GM21423 (cell line): ENCODE data around the gene CPSF3.
A peak's percentile ranks its signal among the peaks of the same experiment; 100 is the strongest.

Source experiments
- ATAC-seq: cut with Tn5 transposase; IDR thresholded peaks from one replicate; pipeline ENCODE4 v1.9.1; 2021; ENCODE audit warnings: mild to moderate bottlenecking, moderate library complexity; ENCODE audit not compliant: unreplicated experiment

The CPSF3 gene

GRCh38 chr2:9416962-9417316 is 6.5 kb upstream of the CPSF3 start:
- no peak for ATAC-seq

GRCh38 chr2:9417725-9418124 is 5.7 kb upstream of the CPSF3 start:
- no peak for ATAC-seq

- no peak for ATAC-seq
These were observed 4.7 kb upstream of the CPSF3 start for GRCh38 chr2:9418746-9419145.

- no peak for ATAC-seq
These were observed 3.9 kb upstream of the CPSF3 start for GRCh38 chr2:9419541-9419940.

- ATAC-seq: no peak
These were observed 3.0 kb upstream of the CPSF3 start for GRCh38 chr2:9420495-9420894.

GRCh38 chr2:9422321-9423099 is 944 bp upstream of the CPSF3 start:
- ATAC-seq: peak; percentile 32

GRCh38 chr2:9423922-9424272 is 443 bp downstream of the CPSF3 start:
- peak; percentile 8 for ATAC-seq

GRCh38 chr2:9424447-9425164 is 1.2 kb downstream of the CPSF3 start:
- ATAC-seq: no peak

GRCh38 chr2:9428965-9429577 is 5.6 kb downstream of the CPSF3 start:
- ATAC-seq: no peak

- no peak for ATAC-seq
These were observed 7.2 kb downstream of the CPSF3 start for GRCh38 chr2:9430316-9431293.

GRCh38 chr2:9434489-9434888 is 11.0 kb downstream of the CPSF3 start:
- ATAC-seq: no peak

GRCh38 chr2:9439536-9439935 is 16.1 kb downstream of the CPSF3 start:
- no peak for ATAC-seq

- no peak for ATAC-seq
These were observed 16.7 kb downstream of the CPSF3 start for GRCh38 chr2:9440058-9440727.

GRCh38 chr2:9441556-9441955 is 18.1 kb downstream of the CPSF3 start:
- ATAC-seq: no peak

- no peak for ATAC-seq
These were observed 20.1 kb downstream of the CPSF3 start for GRCh38 chr2:9443526-9443925.

- no peak for ATAC-seq
These were observed 21.6 kb downstream of the CPSF3 start for GRCh38 chr2:9445089-9445488.

- ATAC-seq: no peak
These were observed 27.8 kb downstream of the CPSF3 start for GRCh38 chr2:9451231-9451630.

GRCh38 chr2:9460441-9461017 is 37.1 kb downstream of the CPSF3 start:
- no peak for ATAC-seq

- no peak for ATAC-seq
These were observed 37.6 kb downstream of the CPSF3 start for GRCh38 chr2:9461079-9461478.

- ATAC-seq: no peak
These were observed 38.9 kb downstream of the CPSF3 start for GRCh38 chr2:9462313-9462712.
